K562 (cell line): Measurements from ENCODE around the gene ZZZ3. TPM values are rescaled to one million over a fixed set of nuclear protein-coding genes. Genes with fewer than 3 reads are reported as not detected.
A peak's percentile ranks its signal among the peaks of the same experiment; 100 is the strongest.

Experiments used
- ATAC-seq: fragments of 200-7000 bp; cut with Tn5 transposase; 3 replicates; pipeline ENCODE4 v1.9.1; 2020; ENCODE audit warnings: moderate library complexity
- BruUV-seq: library from RNA; stranded (reverse); fragments of 400-500 nt; replicated peaks from 2 replicates; lab custom pipeline; 2021; lab: Mats Ljungman, UMichigan
- CTCF ChIA-PET: fragments of 300-600 bp; formaldehyde crosslinking; extraction: SDS; loops from one replicate; lab custom pipeline; 2021; ENCODE audit warnings: low intra/inter-chr PET ratio; lab: Yijun Ruan, JAX
- POLR2A ChIA-PET: fragments of 300-600, 350-650 bp; sonication (Branson Sonifier 250); formaldehyde crosslinking; extraction: SDS; loops from one replicate; lab custom pipeline; 2021; ENCODE audit warnings: antibody characterized with exemption, inconsistent platforms; lab: Yijun Ruan, JAX
- DNase-seq, 4 experiments: peaks; one replicate each; pipeline versions ENCODE4 v3.0.0 to v3.0.0-alpha.2; 2011 to 2018; ENCODE audit warnings: low spot score in 3 of 4, mixed read lengths in 3 of 4; ENCODE audit errors: extremely low read depth in 1 of 4
- FAIRE-seq: peaks from 2 replicates; lab custom pipeline; 2011; peaks lifted over from hg19 to GRCh38; lab: Jason Lieb, UNC
- H2AFZ ChIP-seq: 2 replicates; pipeline ENCODE4 v1.6.0; 2011; ENCODE audit warnings: low read depth, low read length, control low read depth, inconsistent platforms
- H3K27ac ChIP-seq: fragments of 200-600 bp; 3 replicates; pipeline ENCODE4 v1.8.0; 2011; ENCODE audit warnings: low read depth, mild to moderate bottlenecking, control low read depth, inconsistent platforms, low read length, moderate library complexity, mixed read lengths; ENCODE audit errors: extremely low read depth
- H3K27me3 ChIP-seq, 2 experiments: fragments of 300-600 bp in 1 of 2; 2 replicates in 1 of 2; 3 replicates in 1 of 2; pipeline versions ENCODE4 v1.6.0 to v1.8.0; 2011; ENCODE audit warnings: inconsistent platforms in 2 of 2, low read length in 2 of 2, mild to moderate bottlenecking in 1 of 2, mixed read lengths in 1 of 2, moderate library complexity in 1 of 2; ENCODE audit not compliant: control insufficient read depth in 2 of 2, insufficient read depth in 2 of 2
- H3K36me3 ChIP-seq: fragments of 300-600 bp; 3 replicates; pipeline ENCODE4 v1.8.0; 2011; ENCODE audit warnings: mild to moderate bottlenecking, low read length, inconsistent platforms; ENCODE audit not compliant: control insufficient read depth, insufficient read depth
- H3K4me1 ChIP-seq, 2 experiments: fragments of 200-600 bp in 1 of 2; replicated peaks in 1 of 2; 2 replicates in 1 of 2; 3 replicates in 1 of 2; pipeline versions ENCODE4 v1.5.1 to v1.8.0; 2011; ENCODE audit warnings: inconsistent platforms in 2 of 2, low read length in 2 of 2, mild to moderate bottlenecking in 1 of 2, mixed read lengths in 1 of 2, moderate library complexity in 1 of 2; ENCODE audit not compliant: control insufficient read depth in 2 of 2, insufficient read depth in 2 of 2
- H3K4me2 ChIP-seq: 2 replicates; pipeline ENCODE4 v1.6.1; 2011; ENCODE audit warnings: low read length, control low read depth, inconsistent platforms, mixed read lengths; ENCODE audit not compliant: insufficient read depth
- H3K4me3 ChIP-seq: fragments of 200-600 bp; sonication (generic), shearing (Covaris generic); 2 replicates; pipeline ENCODE4 v1.5.1; 2016; ENCODE audit warnings: control low read depth, inconsistent platforms
- H3K79me2 ChIP-seq: fragments of 200-600 bp; 3 replicates; pipeline ENCODE4 v1.8.0; 2011; ENCODE audit warnings: low read length, inconsistent platforms; ENCODE audit not compliant: control insufficient read depth, insufficient read depth
- H3K9ac ChIP-seq, 2 experiments: 2 replicates each; pipeline versions ENCODE4 v1.6.0 to v1.6.1; 2011; ENCODE audit warnings: low read depth in 2 of 2, low read length in 2 of 2, control low read depth in 1 of 2, inconsistent platforms in 1 of 2, mild to moderate bottlenecking in 1 of 2, mixed read lengths in 1 of 2; ENCODE audit not compliant: insufficient read depth in 1 of 2
- H3K9me1 ChIP-seq: one replicate; pipeline ENCODE4 v1.6.0; 2011; ENCODE audit warnings: inconsistent platforms, mild to moderate bottlenecking, low read length, moderate library complexity; ENCODE audit not compliant: control insufficient read depth, insufficient read depth
- H3K9me3 ChIP-seq: replicated peaks from 2 replicates; pipeline ENCODE4 v1.5.1; 2011; ENCODE audit warnings: low read depth, low read length, inconsistent platforms; ENCODE audit not compliant: control insufficient read depth, insufficient read depth
- H4K20me1 ChIP-seq: replicated peaks from 2 replicates; pipeline ENCODE4 v1.6.1; 2011; ENCODE audit warnings: low read length, inconsistent platforms, mixed read lengths; ENCODE audit not compliant: control insufficient read depth, insufficient read depth
- ADNP ChIP-seq: fragments of 200-800 bp; sonication (Bioruptor generic); IDR thresholded peaks from 2 replicates; pipeline ENCODE4 v1.6.1; 2016; ENCODE audit warnings: missing genetic modification characterization, missing compliant biosample characterization
- BCOR ChIP-seq: fragments of 450-650 bp; IDR thresholded peaks from 2 replicates; pipeline ENCODE4 v1.6.1; 2016
- CHD4 ChIP-seq: fragments of 200-600 bp; sonication (generic); IDR thresholded peaks from 3 replicates; pipeline ENCODE4 v1.6.1; 2012; ENCODE audit warnings: low read depth, mild to moderate bottlenecking, mixed read lengths, low read length, inconsistent platforms; ENCODE audit not compliant: insufficient read depth, insufficient replicate concordance, poor library complexity, severe bottlenecking
- FOXK2 ChIP-seq, 2 experiments: fragments of 450-650 bp; IDR thresholded peaks in 1 of 2; conservative IDR thresholded peaks in 1 of 2; 2 replicates each; pipeline ENCODE4 v1.6.1; 2016; ENCODE audit warnings: low read depth in 2 of 2, mild to moderate bottlenecking in 1 of 2
- KDM4B ChIP-seq, 2 experiments: fragments of 450-650 bp in 1 of 2; sonication (generic) in 1 of 2; IDR thresholded peaks; 2 replicates each; pipeline ENCODE4 v1.6.1; 2016 to 2017; ENCODE audit warnings: borderline replicate concordance in 2 of 2, antibody characterized with exemption in 1 of 2, low read depth in 1 of 2, mild to moderate bottlenecking in 1 of 2
- MAFF ChIP-seq: IDR thresholded peaks from 2 replicates; pipeline ENCODE4 v1.6.1; 2012; ENCODE audit warnings: low read length, improper control_type of control experiment
- MAFG ChIP-seq: fragments of 450-650 bp; conservative IDR thresholded peaks from 2 replicates; pipeline ENCODE4 v1.6.1; 2016; ENCODE audit warnings: missing genetic modification characterization, missing compliant biosample characterization
- MAFK ChIP-seq: IDR thresholded peaks from 2 replicates; pipeline ENCODE4 v1.6.1; 2011; ENCODE audit warnings: low read length, improper control_type of control experiment
- RBM14 ChIP-seq: fragments of 200-400 bp; formaldehyde crosslinking; IDR thresholded peaks from 2 replicates; pipeline ENCODE4 v1.6.1; 2018; ENCODE audit warnings: low read depth, mild to moderate bottlenecking, low read length, moderate library complexity, borderline replicate concordance; ENCODE audit not compliant: insufficient read depth
- ZNF143 ChIP-seq: sonication (generic); formaldehyde crosslinking; IDR thresholded peaks from 2 replicates; pipeline ENCODE4 v1.9.0; 2022; ENCODE audit warnings: mild to moderate bottlenecking, missing genetic modification reagents
- ZNF282 ChIP-seq: sonication (generic); formaldehyde crosslinking; IDR thresholded peaks from 2 replicates; pipeline ENCODE4 v1.8.1; 2023; ENCODE audit warnings: missing genetic modification reagents
- WGBS: fragments of 100-300 bp; shearing (Covaris generic); methylation state at CpG from one replicate; pipeline ENCODE4 v1.1.6; 2016; ENCODE audit warnings: low coverage, mixed read lengths; ENCODE audit not compliant: insufficient coverage; ENCODE audit errors: missing lambda C conversion rate; 5-methylcytosine and 5-hydroxymethylcytosine counted together
- in situ Hi-C: fragments of 300-500 bp; cut with MboI; formaldehyde crosslinking; loops from 4 replicates; pipeline ENCODE4 v1.15.0; 2018; ENCODE audit warnings: inconsistent platforms, mixed read lengths
- intact Hi-C: fragments of 100-400 bp; cut with micrococcal nuclease; formaldehyde crosslinking; loops from 2 replicates; pipeline ENCODE4 v1.14.2; 2022
- polyA plus RNA-seq, 8 experiments: library from polyadenylated mRNA; depleted of rRNA in 4 of 8; stranded (reverse) in 5 of 8; unstranded in 3 of 8; fragments of >200 nt; fragmentation: Nextera tagmentation in 2 of 8; fragmentation: Illumina TruSeq in 1 of 8; extraction: Ambion mirVana in 2 of 8; extraction: Trizol in 1 of 8; gene quantifications; 2 replicates each; pipeline versions ENCODE4 v1.2.1 to v1.2.3, GENCODE V29; 2011 to 2014; ENCODE audit warnings: inconsistent platforms in 1 of 8, missing spikeins in 1 of 8
- total RNA-seq, 7 experiments: library from RNA; depleted of rRNA in 6 of 7; stranded (reverse); fragments of >200 nt in 6 of 7; fragmentation: Illumina TruSeq in 2 of 7; extraction: Trizol in 2 of 7; gene quantifications; 2 replicates each; pipeline versions ENCODE4 v1.2.1 to v1.2.3, GENCODE V29; 2011 to 2021; ENCODE audit warnings: low replicate concordance in 1 of 7
- TF ChIP-seq, protein P1 (sequence below): sonication (generic); formaldehyde crosslinking; IDR thresholded peaks from 2 replicates; pipeline ENCODE4 v1.8.0; 2022; ENCODE audit warnings: mild to moderate bottlenecking, low read depth, missing genetic modification reagents
- TF ChIP-seq, protein P2 (sequence below): sonication (generic); formaldehyde crosslinking; IDR thresholded peaks from 2 replicates; pipeline ENCODE4 v1.8.1; 2023; ENCODE audit warnings: mild to moderate bottlenecking, missing genetic modification reagents
- TF ChIP-seq, protein P3 (sequence below): IDR thresholded peaks from 3 replicates; pipeline ENCODE4 v1.6.1; 2011; ENCODE audit warnings: borderline replicate concordance, mild to moderate bottlenecking, moderate library complexity; ENCODE audit not compliant: insufficient read length; ENCODE audit errors: extremely low read depth
- TF ChIP-seq, protein P4 (sequence below): fragments of 450-650 bp; IDR thresholded peaks from 2 replicates; pipeline ENCODE4 v1.6.1; 2014; ENCODE audit warnings: low read depth, mild to moderate bottlenecking, moderate library complexity, borderline replicate concordance

ZZZ3 gene
- total and polyA plus RNA-seq, 9 of the 15 experiments (the other 6 are each of a cell fraction or from before 2014, with no cell fraction given), result 13.9 to 64.0 (median 36.7) TPM

DNA sequence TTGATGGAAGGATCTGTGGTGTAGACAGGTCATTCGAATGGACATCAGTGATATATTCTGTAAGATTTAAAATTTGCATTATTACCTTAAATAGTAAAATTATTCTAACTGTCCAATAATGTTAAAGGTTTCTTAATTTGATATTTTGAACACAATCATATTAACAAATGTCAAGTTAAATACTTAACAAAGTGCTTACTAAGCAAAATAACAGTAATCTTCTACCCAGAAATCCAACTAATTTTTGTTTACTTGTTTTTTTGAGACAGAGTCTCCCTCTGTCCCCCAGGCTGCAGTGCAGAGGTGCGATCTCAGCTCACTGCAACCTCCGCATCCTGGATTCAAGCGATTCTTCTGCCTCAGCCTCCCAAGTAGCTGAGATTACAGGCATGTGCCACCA is 43.2 kb upstream of the ZZZ3 start:
- CTCF ChIA-PET, result no interaction called here
- Histone ChIP-seq H3K36me3 (peaks cover 79% of the 10 kb centered on the region), H3K27ac (no peak overlapping the region), H3K9me1 (no peaks in the 10 kb centered on the region), H3K4me3 (no peak overlapping the region), H3K9me3 (no peaks in the 10 kb centered on the region), H3K4me2 (no peak overlapping the region), H3K79me2 (no peaks in the 10 kb centered on the region), H3K27me3 (no peaks in the 10 kb centered on the region), H3K9ac (no peak overlapping the region), H3K4me1 (peaks cover 7 to 8% of the 10 kb centered on the region in 2 experiments; a peak in 4 of 5 replicates), H4K20me1 (no peaks in the 10 kb centered on the region; the same call in 1 of the 2 replicates), H2AFZ (no peak overlapping the region)
- WGBS, result 98% methylated on average over 4 of the region's 4 CpGs
- intact Hi-C loops (no loop called here), in situ Hi-C loops (no loop called here)
- FAIRE-seq (no peak), ATAC-seq (no peak), DNase-seq (no peak)
- no TSS peak for BruUV-seq
- POLR2A ChIA-PET, result interaction anchor here (1.0 kb wide), 1 partner anchor 22 kb away, joined by 3 read pairs; no protein-coding TSS in a partner anchor
- TF ChIP-seq MAFG, result peak; percentile 80
- TF ChIP-seq FOXK2 (conservative IDR thresholded peaks at IDR 0.05 in 1 of 2, IDR thresholded peaks at IDR 0.05 in 1 of 2; ENCODE audit: low read depth in 2 of 2), result no peak
- no peak for TF ChIP-seq ZNF143 (CRISPR knock-in tag)
- TF ChIP-seq, protein P1, sequence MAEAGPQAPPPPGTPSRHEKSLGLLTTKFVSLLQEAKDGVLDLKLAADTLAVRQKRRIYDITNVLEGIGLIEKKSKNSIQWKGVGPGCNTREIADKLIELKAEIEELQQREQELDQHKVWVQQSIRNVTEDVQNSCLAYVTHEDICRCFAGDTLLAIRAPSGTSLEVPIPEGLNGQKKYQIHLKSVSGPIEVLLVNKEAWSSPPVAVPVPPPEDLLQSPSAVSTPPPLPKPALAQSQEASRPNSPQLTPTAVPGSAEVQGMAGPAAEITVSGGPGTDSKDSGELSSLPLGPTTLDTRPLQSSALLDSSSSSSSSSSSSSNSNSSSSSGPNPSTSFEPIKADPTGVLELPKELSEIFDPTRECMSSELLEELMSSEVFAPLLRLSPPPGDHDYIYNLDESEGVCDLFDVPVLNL (CRISPR knock-in tag), result no peak
- TF ChIP-seq ZNF282 (CRISPR knock-in tag), result no peak
- TF ChIP-seq KDM4B (IDR thresholded peaks at IDR 0.05; ENCODE audit: borderline replicate concordance in 2 of 2, low read depth in 1 of 2), result no peak
- TF ChIP-seq, protein P2, sequence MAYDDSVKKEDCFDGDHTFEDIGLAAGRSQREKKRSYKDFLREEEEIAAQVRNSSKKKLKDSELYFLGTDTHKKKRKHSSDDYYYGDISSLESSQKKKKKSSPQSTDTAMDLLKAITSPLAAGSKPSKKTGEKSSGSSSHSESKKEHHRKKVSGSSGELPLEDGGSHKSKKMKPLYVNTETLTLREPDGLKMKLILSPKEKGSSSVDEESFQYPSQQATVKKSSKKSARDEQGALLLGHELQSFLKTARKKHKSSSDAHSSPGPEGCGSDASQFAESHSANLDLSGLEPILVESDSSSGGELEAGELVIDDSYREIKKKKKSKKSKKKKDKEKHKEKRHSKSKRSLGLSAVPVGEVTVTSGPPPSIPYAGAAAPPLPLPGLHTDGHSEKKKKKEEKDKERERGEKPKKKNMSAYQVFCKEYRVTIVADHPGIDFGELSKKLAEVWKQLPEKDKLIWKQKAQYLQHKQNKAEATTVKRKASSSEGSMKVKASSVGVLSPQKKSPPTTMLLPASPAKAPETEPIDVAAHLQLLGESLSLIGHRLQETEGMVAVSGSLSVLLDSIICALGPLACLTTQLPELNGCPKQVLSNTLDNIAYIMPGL, result no peak
- TF ChIP-seq ADNP (tag), result no peak
- TF ChIP-seq BCOR, result no peak
- TF ChIP-seq MAFK, result peak; percentile 93
- no peak for TF ChIP-seq CHD4
- TF ChIP-seq, protein P3, sequence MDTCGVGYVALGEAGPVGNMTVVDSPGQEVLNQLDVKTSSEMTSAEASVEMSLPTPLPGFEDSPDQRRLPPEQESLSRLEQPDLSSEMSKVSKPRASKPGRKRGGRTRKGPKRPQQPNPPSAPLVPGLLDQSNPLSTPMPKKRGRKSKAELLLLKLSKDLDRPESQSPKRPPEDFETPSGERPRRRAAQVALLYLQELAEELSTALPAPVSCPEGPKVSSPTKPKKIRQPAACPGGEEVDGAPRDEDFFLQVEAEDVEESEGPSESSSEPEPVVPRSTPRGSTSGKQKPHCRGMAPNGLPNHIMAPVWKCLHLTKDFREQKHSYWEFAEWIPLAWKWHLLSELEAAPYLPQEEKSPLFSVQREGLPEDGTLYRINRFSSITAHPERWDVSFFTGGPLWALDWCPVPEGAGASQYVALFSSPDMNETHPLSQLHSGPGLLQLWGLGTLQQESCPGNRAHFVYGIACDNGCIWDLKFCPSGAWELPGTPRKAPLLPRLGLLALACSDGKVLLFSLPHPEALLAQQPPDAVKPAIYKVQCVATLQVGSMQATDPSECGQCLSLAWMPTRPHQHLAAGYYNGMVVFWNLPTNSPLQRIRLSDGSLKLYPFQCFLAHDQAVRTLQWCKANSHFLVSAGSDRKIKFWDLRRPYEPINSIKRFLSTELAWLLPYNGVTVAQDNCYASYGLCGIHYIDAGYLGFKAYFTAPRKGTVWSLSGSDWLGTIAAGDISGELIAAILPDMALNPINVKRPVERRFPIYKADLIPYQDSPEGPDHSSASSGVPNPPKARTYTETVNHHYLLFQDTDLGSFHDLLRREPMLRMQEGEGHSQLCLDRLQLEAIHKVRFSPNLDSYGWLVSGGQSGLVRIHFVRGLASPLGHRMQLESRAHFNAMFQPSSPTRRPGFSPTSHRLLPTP, result no peak
- TF ChIP-seq, protein P4, sequence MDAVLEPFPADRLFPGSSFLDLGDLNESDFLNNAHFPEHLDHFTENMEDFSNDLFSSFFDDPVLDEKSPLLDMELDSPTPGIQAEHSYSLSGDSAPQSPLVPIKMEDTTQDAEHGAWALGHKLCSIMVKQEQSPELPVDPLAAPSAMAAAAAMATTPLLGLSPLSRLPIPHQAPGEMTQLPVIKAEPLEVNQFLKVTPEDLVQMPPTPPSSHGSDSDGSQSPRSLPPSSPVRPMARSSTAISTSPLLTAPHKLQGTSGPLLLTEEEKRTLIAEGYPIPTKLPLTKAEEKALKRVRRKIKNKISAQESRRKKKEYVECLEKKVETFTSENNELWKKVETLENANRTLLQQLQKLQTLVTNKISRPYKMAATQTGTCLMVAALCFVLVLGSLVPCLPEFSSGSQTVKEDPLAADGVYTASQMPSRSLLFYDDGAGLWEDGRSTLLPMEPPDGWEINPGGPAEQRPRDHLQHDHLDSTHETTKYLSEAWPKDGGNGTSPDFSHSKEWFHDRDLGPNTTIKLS, result no peak
- TF ChIP-seq RBM14, result no peak
- peak; percentile 88 for TF ChIP-seq MAFF
